BLaER1 treated with 17β-estradiol and CSF1 and Interleukin-3, amounts not matched to agents 10 nM and 100 nM (cell line): Measurements from ENCODE around the gene DLG1.
A peak's percentile ranks its signal among the peaks of the same experiment; 100 is the strongest.

Experiments
- H3K27ac ChIP-seq, 11 experiments: shearing (Covaris generic); formaldehyde crosslinking; 2 replicates each; pipeline ENCODE4 v1.8.1; 2022
- H3K27me3 ChIP-seq, 11 experiments: shearing (Covaris generic); formaldehyde crosslinking; 2 replicates each; pipeline ENCODE4 v1.8.1; 2022
- H3K36me3 ChIP-seq, 11 experiments: shearing (Covaris generic); formaldehyde crosslinking; 2 replicates each; pipeline ENCODE4 v1.8.1; 2022
- H3K4me1 ChIP-seq, 10 experiments: shearing (Covaris generic); formaldehyde crosslinking; 2 replicates each; pipeline ENCODE4 v1.8.1; 2022
- H3K4me2 ChIP-seq, 11 experiments: shearing (Covaris generic); formaldehyde crosslinking; 2 replicates each; pipeline ENCODE4 v1.8.1; 2022
- H3K4me3 ChIP-seq, 10 experiments: shearing (Covaris generic); formaldehyde crosslinking; 2 replicates each; pipeline ENCODE4 v1.8.1; 2022
- H3K9ac ChIP-seq, 11 experiments: shearing (Covaris generic); formaldehyde crosslinking; 2 replicates each; pipeline ENCODE4 v1.8.1; 2022
- H3K9me3 ChIP-seq, 11 experiments: shearing (Covaris generic); formaldehyde crosslinking; replicated peaks in 1 of 11; 2 replicates each; pipeline ENCODE4 v1.8.1; 2022
- H4K20me1 ChIP-seq, 11 experiments: shearing (Covaris generic); formaldehyde crosslinking; 2 replicates each; pipeline ENCODE4 v1.8.1; 2022
- Cebpa-rat ChIP-seq, 11 experiments: shearing (Covaris generic); IDR thresholded peaks; 2 replicates each; pipeline ENCODE4 v1.8.1; 2022

DLG1 gene

DNA sequence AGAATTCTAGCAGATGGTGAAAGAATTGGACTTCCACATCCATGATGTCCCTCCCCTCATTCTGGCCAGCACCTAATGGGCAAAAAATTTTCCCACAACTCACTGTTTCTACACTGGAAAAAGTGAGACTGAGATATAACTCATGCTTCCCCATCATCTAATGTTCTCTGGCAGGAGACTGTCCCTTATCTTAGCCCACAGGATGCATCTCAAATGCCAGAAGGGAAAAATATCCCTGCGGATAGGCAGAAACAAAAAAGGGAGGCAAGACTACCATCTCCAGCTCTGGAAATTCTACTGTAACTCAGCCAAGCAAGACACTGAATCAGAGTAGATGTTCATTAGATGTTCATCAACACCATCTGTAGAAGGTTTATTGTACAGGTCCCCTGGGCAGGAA, 58.6 kb downstream of the DLG1 start:
- H3K27me3 ChIP-seq: no peaks in the 10 kb centered on the region
- TF ChIP-seq Cebpa-rat (IDR thresholded peaks at IDR 0.05): no peak
- peaks cover 75 to 100% (median 86%) of the 10 kb centered on the region in 11 experiments for H3K36me3 ChIP-seq
- H3K27ac ChIP-seq: no peak overlapping the region
- H3K4me3 ChIP-seq: no peak overlapping the region
- no peak overlapping the region for H3K4me2 ChIP-seq
- peaks cover 0 to 12% (median 0%) of the 10 kb centered on the region in 10 experiments; a peak in 1 of 20 replicates for H3K4me1 ChIP-seq
- peaks cover 0 to 15% (median 0%) of the 10 kb centered on the region in 11 experiments; a peak in 6 of 22 replicates for H4K20me1 ChIP-seq
- no peak overlapping the region for H3K9ac ChIP-seq
- peaks cover 82 to 98% (median 91%) of the 10 kb centered on the region in 11 experiments for H3K9me3 ChIP-seq

DNA sequence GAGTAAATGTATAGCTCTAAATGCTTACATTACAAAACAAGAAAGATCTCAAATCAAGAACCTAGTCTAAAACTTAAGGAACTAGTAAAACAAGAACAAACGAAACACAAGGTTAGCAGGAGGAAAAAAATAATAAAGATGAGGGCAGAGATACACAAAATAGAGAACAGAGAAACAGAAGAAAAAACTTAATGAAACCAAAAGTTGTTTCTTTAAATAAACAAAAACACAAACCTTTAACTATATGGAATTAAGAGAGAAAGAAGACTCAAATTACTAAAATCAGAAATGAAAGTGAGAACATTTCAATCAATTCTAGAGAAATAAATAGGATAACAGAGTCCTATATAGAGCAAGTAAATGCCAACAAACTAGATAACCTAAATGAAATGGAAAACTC, 59.6 kb downstream of the DLG1 start:
- TF ChIP-seq Cebpa-rat (IDR thresholded peaks at IDR 0.05): no peak
- Histone ChIP-seq H3K36me3 (peaks cover 69 to 100% (median 81%) of the 10 kb centered on the region in 11 experiments), H3K4me2 (peak overlapping the region in 1 of 11 experiments; percentile 6; a peak in 1 of 22 replicates), H4K20me1 (peaks cover 0 to 17% (median 0%) of the 10 kb centered on the region in 11 experiments; a peak in 6 of 22 replicates), H3K9ac (no peak overlapping the region), H3K4me3 (no peak overlapping the region), H3K27me3 (no peaks in the 10 kb centered on the region), H3K9me3 (peaks cover 72 to 93% (median 82%) of the 10 kb centered on the region in 11 experiments), H3K4me1 (peaks cover 0 to 12% (median 0%) of the 10 kb centered on the region in 10 experiments; a peak in 1 of 20 replicates), H3K27ac (no peak overlapping the region)

DNA sequence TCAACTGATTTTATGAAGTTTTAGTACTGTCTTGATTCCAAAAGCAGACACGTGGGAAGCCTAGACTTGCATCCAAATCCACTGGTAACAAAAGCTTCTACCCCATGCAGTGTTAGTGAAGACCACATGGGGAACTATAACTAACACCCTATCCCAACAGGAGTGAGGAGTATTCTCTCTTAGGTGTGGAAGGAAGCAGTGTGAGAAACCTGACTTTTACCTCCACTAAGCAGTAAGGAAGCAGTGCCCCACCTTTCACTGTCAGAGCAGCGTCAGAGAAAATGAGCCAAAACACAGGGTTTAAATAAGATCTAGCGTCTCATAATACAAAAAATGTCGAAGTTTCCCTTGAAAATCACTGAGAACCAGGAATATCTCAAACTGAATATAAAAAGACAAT, 60.5 kb downstream of the DLG1 start:
- H3K4me2 ChIP-seq: no peak overlapping the region
- H3K36me3 ChIP-seq: peaks cover 59 to 96% (median 77%) of the 10 kb centered on the region in 11 experiments
- H3K27me3 ChIP-seq: no peaks in the 10 kb centered on the region

DNA sequence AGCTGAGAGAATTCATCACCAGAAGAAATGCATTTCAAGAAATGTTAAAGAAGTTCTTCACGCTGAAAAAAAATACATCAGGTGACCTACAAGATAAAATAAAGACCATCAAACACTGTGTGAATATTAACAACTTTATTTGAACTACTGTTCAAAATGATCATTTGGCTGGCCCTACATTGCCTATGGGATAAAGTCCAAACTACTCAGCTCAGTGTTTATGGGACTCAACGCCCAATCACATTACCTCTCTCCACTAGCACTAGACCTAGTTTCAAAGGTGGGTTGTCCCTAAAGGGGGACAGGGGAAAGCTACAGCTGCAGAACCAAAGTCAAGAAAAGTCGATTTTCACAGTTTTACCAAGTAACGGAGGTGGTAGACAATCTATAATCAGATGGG, 62.0 kb downstream of the DLG1 start:
- H3K4me1 ChIP-seq: peaks cover 0 to 12% (median 0%) of the 10 kb centered on the region in 10 experiments; a peak in 1 of 20 replicates
- H3K36me3 ChIP-seq: peaks cover 50 to 83% (median 63%) of the 10 kb centered on the region in 11 experiments
- peaks cover 0 to 31% (median 2%) of the 10 kb centered on the region in 11 experiments; a peak in 8 of 22 replicates for H4K20me1 ChIP-seq
- H3K27me3 ChIP-seq: no peaks in the 10 kb centered on the region
- no peak overlapping the region for H3K27ac ChIP-seq
- peaks cover 47 to 68% (median 58%) of the 10 kb centered on the region in 11 experiments for H3K9me3 ChIP-seq
- no peak overlapping the region for H3K9ac ChIP-seq
- H3K4me2 ChIP-seq: no peak overlapping the region
- TF ChIP-seq Cebpa-rat (IDR thresholded peaks at IDR 0.05): no peak
- H3K4me3 ChIP-seq: no peak overlapping the region

More for the DNA sequence above, 60.5 kb downstream of the DLG1 start:
- Histone ChIP-seq H3K4me1 (peaks cover 0 to 12% (median 0%) of the 10 kb centered on the region in 10 experiments; a peak in 1 of 20 replicates), H4K20me1 (peaks cover 0 to 20% (median 0%) of the 10 kb centered on the region in 11 experiments; a peak in 6 of 22 replicates), H3K27ac (no peak overlapping the region), H3K9ac (no peak overlapping the region), H3K4me3 (no peak overlapping the region), H3K9me3 (peaks cover 62 to 83% (median 73%) of the 10 kb centered on the region in 11 experiments)
- no peak for TF ChIP-seq Cebpa-rat (IDR thresholded peaks at IDR 0.05)

DNA sequence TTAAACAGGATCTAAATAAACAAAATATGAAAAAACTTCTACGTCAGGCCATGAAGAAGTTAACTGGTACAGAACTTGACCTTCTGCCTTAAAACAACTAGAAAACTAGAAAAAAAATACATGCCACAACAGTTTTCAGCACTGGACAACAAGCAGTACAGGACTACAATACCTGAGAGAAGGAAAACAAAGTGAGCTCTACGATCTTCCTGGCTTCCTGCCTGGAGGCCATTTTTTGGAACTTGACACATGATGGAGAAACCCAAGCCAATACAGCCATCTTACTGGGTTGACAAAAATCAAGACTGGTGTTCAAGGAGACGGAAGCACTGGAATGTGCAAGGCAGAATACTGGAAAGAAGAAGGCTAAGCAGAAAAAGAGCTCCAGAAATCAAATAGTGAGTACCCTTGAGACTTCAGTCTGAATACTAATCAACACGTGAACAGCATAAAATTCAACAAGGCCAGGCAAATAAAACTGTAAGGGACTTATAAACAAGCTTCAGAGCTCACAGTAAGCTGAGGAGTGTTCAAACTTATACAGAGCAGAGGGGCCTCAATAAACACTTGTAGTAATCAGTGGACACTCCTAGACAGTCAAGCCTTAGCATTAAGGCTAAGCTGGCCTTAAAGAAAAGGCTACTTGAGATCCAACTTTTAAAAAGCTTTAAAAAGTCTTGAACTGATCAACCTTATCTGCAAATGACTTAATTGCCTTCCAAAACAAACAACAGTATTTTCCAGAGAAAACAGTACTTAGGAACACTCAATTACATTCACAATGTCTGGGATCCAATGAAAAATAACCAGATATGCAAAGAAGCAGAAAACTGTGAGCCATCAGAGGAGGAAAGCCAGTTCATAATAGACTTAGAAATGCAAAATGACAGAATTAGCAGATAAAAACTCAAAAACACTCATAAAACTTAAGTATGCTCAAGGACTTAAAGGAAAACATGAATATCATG, 63.2 kb downstream of the DLG1 start:
- Histone ChIP-seq H3K27me3 (no peaks in the 10 kb centered on the region), H3K27ac (no peak overlapping the region), H3K4me2 (no peak overlapping the region), H3K4me1 (peaks cover 0 to 12% (median 0%) of the 10 kb centered on the region in 10 experiments; a peak in 1 of 20 replicates), H3K36me3 (peaks cover 47 to 76% (median 60%) of the 10 kb centered on the region in 11 experiments), H3K9me3 (peaks cover 35 to 56% (median 46%) of the 10 kb centered on the region in 11 experiments), H3K4me3 (no peak overlapping the region), H4K20me1 (peaks cover 0 to 33% (median 7%) of the 10 kb centered on the region in 11 experiments; a peak in 8 of 22 replicates), H3K9ac (no peak overlapping the region)
- TF ChIP-seq Cebpa-rat (IDR thresholded peaks at IDR 0.05): no peak

DNA sequence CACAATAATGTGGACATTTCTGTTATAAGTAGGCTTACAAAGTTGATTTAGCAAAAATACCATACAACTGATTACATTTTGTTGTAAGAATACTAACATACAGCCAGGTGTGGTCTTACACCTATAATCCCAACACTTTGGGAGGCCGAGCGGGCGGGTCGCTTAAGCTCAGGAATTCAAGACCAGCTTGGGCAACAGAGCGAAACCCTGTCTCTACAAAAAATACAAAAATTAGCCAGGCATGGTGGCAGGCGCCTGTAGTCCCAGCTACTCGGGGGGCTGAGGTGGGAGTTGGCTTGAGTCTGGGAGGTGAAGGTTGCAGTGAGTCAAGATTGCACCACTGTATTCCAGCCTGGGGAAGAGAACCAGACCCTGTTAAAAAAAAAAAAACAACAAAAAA, 67.1 kb downstream of the DLG1 start:
- Histone ChIP-seq H4K20me1 (peaks cover 0 to 54% (median 19%) of the 10 kb centered on the region in 11 experiments; a peak in 13 of 22 replicates), H3K27me3 (no peaks in the 10 kb centered on the region), H3K4me3 (no peak overlapping the region), H3K36me3 (peaks cover 19 to 42% (median 35%) of the 10 kb centered on the region in 11 experiments), H3K4me2 (no peak overlapping the region), H3K9me3 (peaks cover 9 to 18% (median 16%) of the 10 kb centered on the region in 11 experiments), H3K9ac (no peak overlapping the region), H3K4me1 (peaks cover 0 to 13% (median 7%) of the 10 kb centered on the region in 10 experiments; a peak in 13 of 20 replicates), H3K27ac (no peak overlapping the region)
- TF ChIP-seq Cebpa-rat (IDR thresholded peaks at IDR 0.05): no peak

DNA sequence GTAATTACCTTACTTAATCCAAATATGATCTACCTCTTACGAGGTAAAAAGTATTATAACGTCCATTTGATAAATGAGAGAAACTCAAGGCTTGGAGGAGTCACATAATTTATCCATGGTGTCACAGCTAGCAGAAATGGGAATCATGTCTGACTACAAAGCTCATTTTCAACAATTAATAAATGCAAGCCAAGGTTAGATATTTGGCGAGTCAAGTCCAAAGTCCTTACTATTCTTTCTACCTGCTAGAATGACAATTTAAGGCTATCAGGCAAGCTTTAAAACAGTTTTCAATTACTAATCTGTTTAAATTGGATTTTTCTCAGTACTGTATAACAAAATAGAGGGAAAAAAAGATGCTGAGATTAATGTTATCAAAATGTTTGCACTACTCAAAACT, 68.6 kb downstream of the DLG1 start:
- Histone ChIP-seq H3K27ac (no peak overlapping the region), H4K20me1 (peaks cover 0 to 67% (median 25%) of the 10 kb centered on the region in 11 experiments; a peak in 15 of 22 replicates), H3K4me1 (peaks cover 0 to 25% (median 21%) of the 10 kb centered on the region in 10 experiments; a peak in 16 of 20 replicates), H3K4me2 (no peak overlapping the region), H3K36me3 (peaks cover 4 to 27% (median 20%) of the 10 kb centered on the region in 11 experiments; a peak in 19 of 22 replicates), H3K4me3 (no peak overlapping the region), H3K27me3 (no peaks in the 10 kb centered on the region), H3K9ac (no peak overlapping the region), H3K9me3 (peaks cover 0 to 4% (median under 1%) of the 10 kb centered on the region in 11 experiments; a peak in 6 of 22 replicates)
- no peak for TF ChIP-seq Cebpa-rat (IDR thresholded peaks at IDR 0.05)

DNA sequence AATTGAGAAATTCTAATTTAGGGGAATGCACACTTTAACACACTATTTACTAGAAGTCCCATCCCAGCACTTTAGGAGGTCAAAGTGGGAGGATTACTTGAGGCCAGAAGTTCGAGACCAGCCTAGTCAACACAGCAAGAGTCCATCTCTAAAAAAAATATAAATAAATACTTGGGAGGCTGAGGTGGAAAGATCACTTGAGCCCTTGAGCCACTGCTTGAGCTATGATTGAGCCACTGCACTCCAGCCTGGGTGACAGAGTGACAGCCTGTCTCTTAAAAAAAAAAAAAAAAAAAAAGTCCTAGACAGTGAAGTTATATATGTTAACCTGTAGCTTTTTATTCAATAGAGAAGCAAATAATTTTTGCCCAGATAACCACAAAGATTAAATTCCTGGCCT, 69.2 kb downstream of the DLG1 start:
- H3K4me1 ChIP-seq: peaks cover 0 to 31% (median 26%) of the 10 kb centered on the region in 10 experiments; a peak in 16 of 20 replicates
- no peak overlapping the region for H3K27ac ChIP-seq
- no peak for TF ChIP-seq Cebpa-rat (IDR thresholded peaks at IDR 0.05)
- H3K4me3 ChIP-seq: no peak overlapping the region
- H4K20me1 ChIP-seq: peaks cover 0 to 74% (median 32%) of the 10 kb centered on the region in 11 experiments; a peak in 15 of 22 replicates
- peaks cover 3 to 20% (median 14%) of the 10 kb centered on the region in 11 experiments; a peak in 15 of 22 replicates for H3K36me3 ChIP-seq
- no peaks in the 10 kb centered on the region for H3K9me3 ChIP-seq
- H3K9ac ChIP-seq: no peak overlapping the region
- no peaks in the 10 kb centered on the region for H3K27me3 ChIP-seq
- H3K4me2 ChIP-seq: no peak overlapping the region
